ENCODE data around the gene TREML2.
"Not testable (repeated sequence)": the region's sequence is repeated elsewhere in the genome, so short reads cannot be mapped to it uniquely, and the experiment has no call there.

The TREML2 gene, protein sequence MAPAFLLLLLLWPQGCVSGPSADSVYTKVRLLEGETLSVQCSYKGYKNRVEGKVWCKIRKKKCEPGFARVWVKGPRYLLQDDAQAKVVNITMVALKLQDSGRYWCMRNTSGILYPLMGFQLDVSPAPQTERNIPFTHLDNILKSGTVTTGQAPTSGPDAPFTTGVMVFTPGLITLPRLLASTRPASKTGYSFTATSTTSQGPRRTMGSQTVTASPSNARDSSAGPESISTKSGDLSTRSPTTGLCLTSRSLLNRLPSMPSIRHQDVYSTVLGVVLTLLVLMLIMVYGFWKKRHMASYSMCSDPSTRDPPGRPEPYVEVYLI

DNA sequence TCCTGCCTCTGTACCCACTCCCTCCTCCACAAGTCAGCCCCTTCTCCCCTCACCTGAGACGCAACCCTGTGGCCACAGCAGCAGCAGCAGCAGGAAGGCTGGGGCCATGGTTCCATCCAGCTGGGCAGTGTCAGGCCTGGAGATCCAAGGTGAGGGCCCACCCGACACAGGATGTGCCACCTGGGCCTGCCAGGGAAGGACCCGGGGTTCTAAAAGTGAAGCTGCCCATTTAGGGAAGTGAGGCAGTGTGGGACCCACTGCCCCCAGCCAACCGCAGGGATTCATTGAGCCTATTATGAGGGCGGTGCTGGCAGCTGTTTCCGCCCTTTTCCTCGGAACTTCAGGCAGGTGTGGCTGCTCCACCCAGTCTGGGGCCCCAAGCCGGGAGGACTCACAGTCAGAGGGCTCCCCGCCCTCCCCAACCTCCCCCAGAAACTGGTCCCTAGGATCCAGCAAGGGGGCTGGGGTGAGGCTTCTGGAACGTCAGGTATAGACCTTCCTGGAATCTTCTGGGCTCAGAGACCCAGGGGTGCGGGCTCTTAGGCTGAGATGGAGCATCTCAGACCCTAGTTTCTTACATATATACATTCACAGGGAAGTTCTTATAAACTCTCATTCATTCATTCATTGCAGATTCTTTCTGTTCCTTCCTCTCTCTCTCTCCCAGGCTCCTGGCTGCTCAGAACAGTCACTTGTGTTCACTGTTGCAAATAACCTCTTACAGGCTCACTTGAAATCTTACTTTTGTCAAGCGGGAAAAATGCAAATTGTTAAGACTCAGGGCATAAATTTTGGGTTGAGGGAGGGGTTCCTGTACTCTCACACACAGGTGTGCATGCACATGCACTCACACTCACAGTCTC, at the start of gene TREML2:
TSS of gene TREML2 (minus strand) at position 249 of the 863 bp plus-strand sequence. CDS start at position 108, 141 bp downstream.
- ChIA-PET CTCF (interaction anchor here (0.6 to 1.1 kb wide), 2 partner anchors 15 to 19 kb away, joined by 3 read pairs; no protein-coding TSS in a partner anchor), POLR2A (no interaction called here)
- TF ChIP-seq FOXA1 (IDR thresholded peaks at IDR 0.05) (no peak), SUZ12 (IDR thresholded peaks at IDR 0.05) (no peak), HDGF (IDR thresholded peaks at IDR 0.05; ENCODE audit: borderline replicate concordance) (no peak), ZNF384 (IDR thresholded peaks at IDR 0.05) (no peak), FOXK2 (IDR thresholded peaks at IDR 0.05) (no peak), NFRKB (IDR thresholded peaks at IDR 0.05) (no peak), BHLHE40 (IDR thresholded peaks at IDR 0.05; ENCODE audit: borderline replicate concordance) (no peak)
- no peak for DNase-seq (ENCODE audit: extremely low spot score)

DNA sequence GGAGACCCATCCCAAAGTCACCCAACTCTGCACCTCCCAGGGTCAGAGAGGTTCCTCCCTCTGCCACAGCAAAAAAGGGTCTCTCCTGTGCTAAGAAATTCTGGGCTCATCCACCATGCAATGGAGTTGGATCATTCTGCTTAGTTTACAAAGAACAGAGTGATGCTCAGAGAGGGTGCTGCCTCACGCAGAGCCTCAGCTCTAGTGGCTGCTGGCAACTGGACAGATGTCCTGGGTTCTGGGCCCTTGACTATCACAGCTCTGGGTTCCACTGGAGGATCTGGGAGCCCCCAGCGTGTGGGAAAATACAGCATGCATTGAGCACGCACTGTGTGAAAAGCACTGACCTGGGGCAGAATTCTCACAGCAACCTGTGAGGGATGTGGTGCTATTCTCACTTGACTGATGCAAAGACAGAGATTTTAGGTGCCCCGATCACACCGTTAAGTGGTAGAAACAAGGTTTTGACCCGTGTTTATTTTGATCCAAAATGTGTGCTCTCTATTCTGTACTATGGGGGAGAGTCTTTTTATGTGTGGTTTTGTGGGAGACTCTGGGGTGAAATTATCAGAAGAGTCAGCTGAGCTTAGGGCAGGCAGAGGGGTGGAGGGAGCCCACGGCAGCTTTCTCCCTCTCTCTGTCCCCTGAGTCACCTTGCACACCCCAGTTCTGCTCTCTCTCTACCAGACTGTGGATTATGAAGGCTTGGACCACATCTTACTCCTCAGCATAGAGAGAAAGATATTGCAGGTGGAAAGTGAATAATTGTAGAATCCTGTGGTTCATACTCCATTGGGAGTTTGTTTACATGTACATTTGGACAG, 47.1 kb upstream of the TREML2 start:
- POLR2A ChIA-PET: no interaction called here
- DNase-seq (ENCODE audit: extremely low spot score): no peak
- TF ChIP-seq ARNT (IDR thresholded peaks at IDR 0.05) (no peak), ELF4 (IDR thresholded peaks at IDR 0.05) (no peak), HDGF (IDR thresholded peaks at IDR 0.05; ENCODE audit: borderline replicate concordance) (no peak), SP1 (IDR thresholded peaks at IDR 0.05) (no peak), FOXK2 (IDR thresholded peaks at IDR 0.05) (no peak), NFRKB (IDR thresholded peaks at IDR 0.05) (no peak)
- CTCF ChIA-PET: no interaction called here

DNA sequence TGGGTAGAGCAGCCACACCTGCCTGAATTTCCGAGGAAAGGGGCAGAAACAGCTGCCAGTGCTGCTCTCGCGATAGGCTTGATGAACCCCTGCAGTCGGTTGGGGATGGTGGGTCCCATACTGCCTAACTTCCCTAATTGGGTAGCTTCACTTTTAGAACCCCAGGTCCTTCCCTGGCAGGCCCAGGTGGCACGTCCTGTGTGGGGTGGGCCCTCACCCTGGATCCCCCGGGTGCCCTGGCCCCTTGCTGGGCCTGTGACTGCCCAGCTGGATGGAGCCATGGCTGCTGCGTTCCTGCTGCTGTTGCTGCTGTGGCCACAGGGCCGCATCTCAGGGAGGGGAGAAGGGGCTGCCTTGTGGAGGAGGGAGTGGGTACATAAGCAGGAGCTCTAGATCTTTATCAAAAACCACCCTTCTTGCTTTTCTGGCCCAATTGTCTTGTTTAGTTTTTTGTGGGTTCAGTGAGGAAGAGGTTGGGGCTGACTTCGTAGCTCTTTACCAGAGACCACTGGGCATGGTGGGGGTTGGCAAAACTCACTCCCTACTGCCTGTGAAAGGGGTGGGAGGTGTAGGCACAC, 46.4 kb upstream of the TREML2 start:
- POLR2A ChIA-PET: no interaction called here
- DNase-seq (ENCODE audit: extremely low spot score): no peak
- TF ChIP-seq SUZ12 (IDR thresholded peaks at IDR 0.05) (no peak), FOXM1 (IDR thresholded peaks at IDR 0.05; ENCODE audit: borderline replicate concordance) (no peak), NFRKB (IDR thresholded peaks at IDR 0.05) (no peak), LEF1 (IDR thresholded peaks at IDR 0.05; ENCODE audit: borderline replicate concordance) (no peak), ELF4 (IDR thresholded peaks at IDR 0.05) (no peak), SP1 (IDR thresholded peaks at IDR 0.05) (no peak), L3MBTL2 (conservative IDR thresholded peaks at IDR 0.05) (no peak), FOXA1 (IDR thresholded peaks at IDR 0.05) (no peak), HDGF (IDR thresholded peaks at IDR 0.05; ENCODE audit: borderline replicate concordance) (no peak), TARDBP (IDR thresholded peaks at IDR 0.05) (no peak), ZNF384 (IDR thresholded peaks at IDR 0.05) (no peak), ARNT (IDR thresholded peaks at IDR 0.05) (no peak), CTBP1 (IDR thresholded peaks at IDR 0.05; ENCODE audit: borderline replicate concordance) (no peak), BHLHE40 (IDR thresholded peaks at IDR 0.05; ENCODE audit: borderline replicate concordance) (no peak), FOXK2 (IDR thresholded peaks at IDR 0.05) (no peak)
- TF ChIP-seq, protein P1, sequence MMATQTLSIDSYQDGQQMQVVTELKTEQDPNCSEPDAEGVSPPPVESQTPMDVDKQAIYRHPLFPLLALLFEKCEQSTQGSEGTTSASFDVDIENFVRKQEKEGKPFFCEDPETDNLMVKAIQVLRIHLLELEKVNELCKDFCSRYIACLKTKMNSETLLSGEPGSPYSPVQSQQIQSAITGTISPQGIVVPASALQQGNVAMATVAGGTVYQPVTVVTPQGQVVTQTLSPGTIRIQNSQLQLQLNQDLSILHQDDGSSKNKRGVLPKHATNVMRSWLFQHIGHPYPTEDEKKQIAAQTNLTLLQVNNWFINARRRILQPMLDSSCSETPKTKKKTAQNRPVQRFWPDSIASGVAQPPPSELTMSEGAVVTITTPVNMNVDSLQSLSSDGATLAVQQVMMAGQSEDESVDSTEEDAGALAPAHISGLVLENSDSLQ (IDR thresholded peaks at IDR 0.05): no peak
- CTCF ChIA-PET: no interaction called here

DNA sequence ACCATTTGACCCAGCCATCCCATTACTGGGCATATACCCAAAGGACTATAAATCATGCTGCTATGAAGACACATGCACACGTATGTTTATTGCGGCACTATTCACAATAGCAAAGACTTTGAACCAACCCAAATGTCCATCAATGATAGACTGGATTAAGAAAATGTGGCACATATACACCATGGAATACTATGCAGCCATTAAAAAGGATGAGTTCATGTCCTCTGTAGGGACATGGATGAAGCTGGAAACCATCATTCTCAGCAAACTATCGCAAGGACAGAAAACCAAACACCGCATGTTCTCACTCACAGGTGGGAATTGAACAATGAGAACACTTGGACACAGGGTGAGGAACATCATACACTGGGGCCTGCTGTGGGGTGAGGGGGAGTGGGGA, 45.6 kb upstream of the TREML2 start:
- POLR2A ChIA-PET; CTCF ChIA-PET; DNase-seq (ENCODE audit: extremely low spot score): not testable (repeated sequence)

DNA sequence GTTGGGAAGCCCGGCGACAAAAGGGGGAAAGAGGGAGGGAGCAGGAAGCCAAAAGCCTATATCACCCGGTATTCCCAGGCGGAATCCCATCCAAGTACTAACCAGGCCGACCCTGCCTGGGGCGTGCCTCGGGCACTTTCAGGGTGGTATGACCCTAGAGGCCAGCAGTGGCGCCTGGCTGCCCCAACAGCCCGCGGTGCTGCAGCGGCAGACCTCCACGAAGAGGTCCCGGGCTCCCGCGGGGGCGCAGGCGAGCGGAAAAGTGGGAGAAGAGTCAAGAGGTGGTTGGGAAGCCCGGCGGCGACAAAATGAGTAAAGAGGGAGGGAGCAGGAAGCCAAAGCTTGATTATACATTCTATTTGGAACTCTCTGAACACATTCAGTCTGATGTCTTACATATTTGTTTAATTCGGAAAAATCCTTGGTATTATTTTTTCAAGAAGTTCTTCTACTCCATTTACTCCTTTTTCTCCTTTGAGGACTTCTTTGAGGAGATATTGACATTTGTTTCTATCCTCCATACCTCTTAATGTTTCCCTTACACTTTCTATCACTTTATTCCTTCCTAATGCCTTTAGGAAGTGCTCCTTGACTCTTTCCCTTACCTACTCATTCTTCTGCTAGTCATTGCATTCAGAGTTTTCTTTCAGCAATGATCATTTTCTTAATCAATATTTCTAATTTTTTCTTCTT, 38.7 kb upstream of the TREML2 start:
- CTCF ChIA-PET: interaction anchor here (1.0 kb wide), 1 partner anchor 39 kb away, joined by 4 read pairs; no protein-coding TSS in a partner anchor
- POLR2A ChIA-PET: no interaction called here
- peak; percentile 41 for DNase-seq (ENCODE audit: extremely low spot score)
- no peak for TF ChIP-seq SP1 (IDR thresholded peaks at IDR 0.05)

DNA sequence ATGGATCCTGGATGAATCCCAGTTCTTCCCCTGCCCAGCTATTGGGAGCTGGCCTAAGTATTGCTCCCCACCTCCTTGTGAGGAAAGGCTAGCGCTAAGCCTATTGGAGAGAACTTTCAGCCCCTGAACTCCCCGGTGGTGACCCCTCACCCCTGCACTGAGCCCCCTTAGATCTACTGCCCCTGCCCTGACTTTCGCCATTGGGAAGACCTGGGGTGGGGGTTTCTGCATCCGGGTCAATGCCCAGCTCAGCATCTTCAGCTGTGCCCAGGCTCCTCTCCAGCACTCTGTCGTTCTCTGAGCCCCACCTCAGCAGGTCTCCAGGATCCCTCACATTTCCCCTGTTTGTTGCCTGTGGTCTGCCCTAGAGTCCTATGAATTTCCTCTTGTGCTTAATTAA, 36.2 kb upstream of the TREML2 start:
- CTCF ChIA-PET: interaction anchor here (0.7 kb wide), 1 partner anchor 70 kb away, joined by 3 read pairs; no protein-coding TSS in a partner anchor
- TF ChIP-seq FOXM1 (IDR thresholded peaks at IDR 0.05; ENCODE audit: borderline replicate concordance) (no peak), HDGF (IDR thresholded peaks at IDR 0.05; ENCODE audit: borderline replicate concordance) (no peak)
- POLR2A ChIA-PET: no interaction called here
- no peak for DNase-seq (ENCODE audit: extremely low spot score)

DNA sequence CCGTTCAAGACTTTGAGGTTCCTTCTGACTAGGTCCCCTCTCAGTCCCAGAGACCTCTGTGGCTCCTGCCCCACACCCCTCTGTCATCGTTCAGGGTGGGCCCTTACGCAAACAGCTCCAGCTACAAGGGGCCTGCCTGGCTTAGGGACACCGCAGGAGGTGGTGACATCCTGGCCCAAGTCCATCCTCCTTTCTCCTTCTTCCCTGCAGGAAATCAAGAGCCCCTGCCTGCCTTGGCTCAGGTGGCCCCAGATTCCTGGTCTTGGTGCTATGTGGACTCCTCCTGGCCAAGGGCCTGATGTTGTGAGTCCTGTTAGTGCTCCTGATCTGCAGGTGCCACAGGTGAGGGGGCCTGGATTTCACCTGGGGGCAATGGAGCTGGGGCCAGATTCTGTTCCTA, 35.3 kb upstream of the TREML2 start:
- ChIA-PET CTCF (interaction anchor here (1.2 kb wide), 1 partner anchor 18 kb away, joined by 3 read pairs; no protein-coding TSS in a partner anchor), POLR2A (no interaction called here)
- no peak for DNase-seq (ENCODE audit: extremely low spot score)
- no peak for TF ChIP-seq ZNF384 (IDR thresholded peaks at IDR 0.05)
- TF ChIP-seq, protein P1 (IDR thresholded peaks at IDR 0.05): no peak
- TF ChIP-seq SP1 (IDR thresholded peaks at IDR 0.05): no peak
